Spleen (tissue), 13 donors: ENCODE results near the gene TMEM138. TPM values are rescaled to one million over a fixed set of nuclear protein-coding genes. Genes with fewer than 3 reads are reported as not detected.

Experiments used
- DNase-seq: peaks from one replicate; pipeline ENCODE4 v3.0.0-alpha.2; 2020
- H3K27ac ChIP-seq, 8 donors: fragments of 200-600 bp; sonication (generic) in 7 of 8; 1 replicate in 4 of 8; 2 replicates in 4 of 8; pipeline versions ENCODE4 v1.5.0 to v1.8.0; 2016 to 2021; ENCODE audit warnings: inconsistent platforms in 4 of 8, mild to moderate bottlenecking in 4 of 8, moderate library complexity in 1 of 8
- H3K27me3 ChIP-seq, 7 donors: fragments of 200-600 bp; sonication (generic) in 6 of 7; replicated peaks in 1 of 7; 1 replicate in 4 of 7; 2 replicates in 3 of 7; pipeline versions ENCODE4 v1.5.0 to v1.8.0; 2016 to 2021; ENCODE audit warnings: inconsistent platforms in 3 of 7, mild to moderate bottlenecking in 1 of 7
- H3K36me3 ChIP-seq, 6 donors: fragments of 200-600 bp; sonication (generic) in 5 of 6; 1 replicate in 4 of 6; 2 replicates in 2 of 6; pipeline versions ENCODE4 v1.5.0 to v1.8.0; 2016 to 2021; ENCODE audit warnings: inconsistent platforms in 2 of 6
- H3K4me1 ChIP-seq, 6 donors: fragments of 200-600 bp; sonication (generic) in 5 of 6; 1 replicate in 3 of 6; 2 replicates in 3 of 6; pipeline versions ENCODE4 v1.5.0 to v1.8.0; 2016 to 2021; ENCODE audit warnings: inconsistent platforms in 3 of 6
- H3K4me3 ChIP-seq, 8 donors: fragments of 200-600 bp; sonication (generic) in 7 of 8; 1 replicate in 4 of 8; 2 replicates in 4 of 8; pipeline versions ENCODE4 v1.5.0 to v1.8.0; 2016 to 2021; ENCODE audit warnings: inconsistent platforms in 4 of 8, mild to moderate bottlenecking in 4 of 8, moderate library complexity in 2 of 8
- H3K9me3 ChIP-seq, 8 donors: fragments of 200-600 bp; sonication (generic) in 7 of 8; 1 replicate in 4 of 8; 2 replicates in 4 of 8; pipeline versions ENCODE4 v1.5.0 to v1.8.0; 2016 to 2021; ENCODE audit warnings: inconsistent platforms in 4 of 8
- POLR2A ChIP-seq, 3 donors: fragments of 450-650 bp; IDR thresholded peaks; one replicate each; pipeline ENCODE4 v1.5.1; 2017; ENCODE audit warnings: antibody characterized with exemption in 3 of 3, mild to moderate bottlenecking in 1 of 3
- POLR2AphosphoS5 ChIP-seq, 3 donors: sonication (generic); formaldehyde crosslinking; IDR thresholded peaks; one replicate each; pipeline ENCODE4 v1.5.1; 2017; ENCODE audit warnings: antibody characterized with exemption in 3 of 3
- WGBS, 5 donors: extraction: QIAGEN DNeasy Blood & Tissue Kit in 3 of 5; methylation state at CpG; one replicate each; pipeline versions ENCODE4 v1.1.5 to v1.1.7; 2013 to 2018; 5-methylcytosine and 5-hydroxymethylcytosine counted together
- intact Hi-C: fragments of 100-400 bp; cut with DNase I; formaldehyde crosslinking; loops from one replicate; pipeline ENCODE4 v1.15.0; 2023; ENCODE audit warnings: low total_unique reads
- long read RNA-seq, 2 donors: transcript quantifications; one replicate each; lab custom pipeline, GENCODE V29; 2026
- polyA plus RNA-seq, 3 donors: library from polyadenylated mRNA; stranded (reverse); fragments of 200-250 nt; gene quantifications; one replicate each; pipeline ENCODE4 v1.2.1, GENCODE V29; 2013
- total RNA-seq, 7 donors: library from RNA; depleted of rRNA in 3 of 7; stranded (reverse); fragments of >200 nt in 3 of 7; fragmentation: NEBNext Ultra II Directional in 4 of 7; extraction: Animal tissue kit (Norgen Biotek cat#: 25700) in 4 of 7; gene quantifications; one replicate each; pipeline versions ENCODE4 v1.1.0 to v1.2.1, GENCODE V29; 2016 to 2021
- TF ChIP-seq, protein P1 (sequence below), 11 experiments: fragments of 200-600 bp in 7 of 11; fragments of 450-650 bp in 4 of 11; sonication (generic) in 4 of 11; IDR thresholded peaks in 8 of 11; conservative IDR thresholded peaks in 3 of 11; 1 replicate in 7 of 11; 2 replicates in 4 of 11; pipeline versions ENCODE4 v1.4.0 to v1.8.0; 2016 to 2021; ENCODE audit warnings: antibody characterized with exemption in 11 of 11, inconsistent platforms in 4 of 11, mild to moderate bottlenecking in 1 of 11
- donor health status: healthy with polysubstance abuse.
- donor health status: DM: no; HTN: no; CAD: no; lungs with moderate emphysema.
- donor health status: DM: no; HTN: no; CAD: no.
- donor health status: Bipolar disorder and iron deficiency.
- donor health status: healthy.
- donor health status: DM: no; HTN: no; CAD: no.
- donor health status: DM: yes; HTN: yes; CAD: no.

TMEM138 gene
- total RNA-seq (10 to 100 TPM; 26.8 to 52.4 (median 39.0) TPM), polyA plus RNA-seq (10 to 100 TPM; 42.3 to 53.9 (median 49.2) TPM)
- long read RNA-seq, donor 1, transcript TMEM138-201 (5 exons, 1,848 nt), result major isoform, 9 of 13 reads
- long read RNA-seq, donor 1, partial matches to known transcripts, result 0 of 13 reads
- long read RNA-seq, donor 1, other reads (novel, unspliced or antisense), result 0 of 13 reads
- long read RNA-seq, donor 2, partial matches to known transcripts, result 0 of 6 reads
- long read RNA-seq, donor 2, other reads (novel, unspliced or antisense), result 0 of 6 reads

DNA sequence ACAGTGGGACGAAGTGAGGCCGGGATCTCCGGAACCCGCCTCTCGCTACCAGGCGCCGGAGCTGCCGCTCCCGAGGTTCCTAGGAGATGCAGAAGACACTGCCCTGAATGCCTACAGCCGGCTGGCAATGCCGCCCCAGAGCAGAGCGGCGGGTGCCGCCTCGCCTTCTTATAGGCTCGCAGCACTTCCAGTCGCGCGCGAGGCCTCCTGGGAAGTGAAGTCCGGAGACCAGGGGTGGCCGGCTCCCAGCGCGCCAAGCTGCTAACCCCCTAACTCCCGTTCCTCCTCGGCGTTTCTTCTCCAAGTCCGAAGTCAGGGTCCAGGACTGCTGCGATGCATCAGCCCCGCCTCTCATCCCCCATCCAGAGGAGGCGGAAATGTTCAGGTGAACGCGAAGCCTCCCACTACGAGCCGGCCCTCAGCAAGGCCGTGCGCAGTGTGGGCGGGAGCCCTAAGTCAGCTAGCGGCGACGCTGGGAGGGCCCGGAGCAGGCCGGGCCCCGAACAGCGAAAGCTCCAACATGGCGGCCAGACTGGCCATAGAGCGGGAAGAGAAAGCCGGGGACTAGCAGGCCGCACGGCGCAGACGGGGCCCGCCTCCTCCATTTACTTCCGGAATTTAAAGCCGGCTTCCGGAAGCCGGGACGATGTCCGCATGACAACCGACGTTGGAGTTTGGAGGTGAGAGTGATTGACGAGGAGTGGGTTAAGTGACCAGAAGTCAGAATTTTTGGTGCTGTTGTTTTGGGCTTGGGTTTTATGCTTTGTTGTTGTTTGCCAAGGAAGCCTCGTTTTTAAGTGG, at the start of gene TMEM138, which contains the start of gene CYB561A3:
Gene TMEM138, plus strand, starts transcription at position 634 of the 801 bp plus-strand sequence. CDS start 2,017 bp downstream, outside the sequence.
Gene CYB561A3, minus strand, starts transcription at position 142 of the 801 bp plus-strand sequence. CDS start 5,169 bp downstream, outside the sequence.
- H3K27ac ChIP-seq, result peak within 1 kb of the TSS; percentile 98 to 100 (median 99)
- H3K9me3 ChIP-seq, result no peaks in the 10 kb centered on the region
- peaks cover 41 to 69% (median 60%) of the 10 kb centered on the region in 6 donors for H3K4me1 ChIP-seq
- H3K36me3 ChIP-seq, result peaks cover 0 to 35% (median 33%) of the 10 kb centered on the region in 6 donors
- H3K27me3 ChIP-seq, result no peaks in the 10 kb centered on the region
- WGBS, 5 donors, result 0 to 1% (median 1%) methylated on average over 29 to 63 of the region's 63 CpGs
- TF ChIP-seq POLR2A (IDR thresholded peaks at IDR 0.05) (peak; percentile 89 to 94 (median 92)), POLR2AphosphoS5 (IDR thresholded peaks at IDR 0.05) (peak; percentile 99)
- TF ChIP-seq, protein P1, sequence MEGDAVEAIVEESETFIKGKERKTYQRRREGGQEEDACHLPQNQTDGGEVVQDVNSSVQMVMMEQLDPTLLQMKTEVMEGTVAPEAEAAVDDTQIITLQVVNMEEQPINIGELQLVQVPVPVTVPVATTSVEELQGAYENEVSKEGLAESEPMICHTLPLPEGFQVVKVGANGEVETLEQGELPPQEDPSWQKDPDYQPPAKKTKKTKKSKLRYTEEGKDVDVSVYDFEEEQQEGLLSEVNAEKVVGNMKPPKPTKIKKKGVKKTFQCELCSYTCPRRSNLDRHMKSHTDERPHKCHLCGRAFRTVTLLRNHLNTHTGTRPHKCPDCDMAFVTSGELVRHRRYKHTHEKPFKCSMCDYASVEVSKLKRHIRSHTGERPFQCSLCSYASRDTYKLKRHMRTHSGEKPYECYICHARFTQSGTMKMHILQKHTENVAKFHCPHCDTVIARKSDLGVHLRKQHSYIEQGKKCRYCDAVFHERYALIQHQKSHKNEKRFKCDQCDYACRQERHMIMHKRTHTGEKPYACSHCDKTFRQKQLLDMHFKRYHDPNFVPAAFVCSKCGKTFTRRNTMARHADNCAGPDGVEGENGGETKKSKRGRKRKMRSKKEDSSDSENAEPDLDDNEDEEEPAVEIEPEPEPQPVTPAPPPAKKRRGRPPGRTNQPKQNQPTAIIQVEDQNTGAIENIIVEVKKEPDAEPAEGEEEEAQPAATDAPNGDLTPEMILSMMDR (IDR thresholded peaks at IDR 0.05 in 8 of 11, conservative IDR thresholded peaks at IDR 0.05 in 3 of 11), result peak in 1 of 11 experiments; percentile 19
- peak; percentile 99 for DNase-seq
- peak within 1 kb of the TSS; percentile 59 to 93 (median 79) for H3K4me3 ChIP-seq
- intact Hi-C loops, result no loop called here

DNA sequence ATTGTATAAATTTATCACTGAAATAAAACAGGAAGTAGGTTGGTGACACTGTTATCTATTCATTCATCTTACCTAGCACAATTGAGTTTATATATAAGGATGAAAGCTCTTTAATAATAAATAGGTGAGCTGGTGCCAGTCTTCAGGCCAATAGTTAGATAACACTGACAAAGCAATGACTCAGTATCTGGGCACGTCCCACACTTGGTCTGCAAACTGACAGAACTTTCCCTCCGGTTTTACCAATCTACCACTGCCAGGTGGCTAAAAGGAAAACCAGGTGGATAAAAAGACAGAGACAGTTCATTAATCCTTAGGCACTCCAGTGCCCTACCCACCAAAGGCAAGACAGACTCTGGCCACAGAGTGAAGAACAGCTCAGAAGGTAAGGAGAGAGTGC, 46.9 kb upstream of the TMEM138 start:
- DNase-seq, result no peak

DNA sequence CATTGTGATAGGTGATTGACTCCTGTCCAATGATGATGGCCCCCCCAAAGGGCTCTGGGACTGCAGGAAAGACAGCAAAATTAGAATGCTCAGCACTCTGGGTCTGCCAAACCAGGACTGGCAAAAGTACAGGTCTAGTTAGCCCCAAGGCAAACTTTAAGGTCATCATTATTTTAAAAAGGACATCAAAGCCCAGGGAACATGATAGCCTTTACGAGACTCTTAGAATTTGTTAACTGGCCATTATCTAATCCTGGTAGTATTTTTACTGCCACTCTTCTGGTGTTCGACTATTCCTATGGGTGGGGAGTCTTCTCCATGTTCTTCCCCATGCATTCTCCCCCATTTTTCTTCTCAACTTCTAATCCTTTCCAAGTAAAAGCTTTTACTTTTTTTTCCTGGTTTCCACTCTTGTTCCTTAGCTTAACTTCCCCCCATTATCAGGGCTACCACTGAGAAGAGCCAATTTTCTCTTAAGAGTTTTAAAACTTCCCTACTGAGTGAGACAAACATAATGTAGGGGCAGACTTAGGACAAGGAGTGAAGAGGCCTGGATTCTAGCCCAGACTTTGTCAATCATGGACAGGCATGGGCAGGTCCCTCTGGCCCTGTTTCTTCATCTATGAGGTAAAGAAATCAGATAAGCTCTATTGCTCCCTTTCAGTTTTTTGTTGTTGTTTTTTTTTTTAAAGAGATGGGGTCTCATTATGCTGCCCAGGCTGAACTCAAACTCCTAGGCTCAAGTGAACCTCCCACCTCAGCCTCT, 36.3 kb upstream of the TMEM138 start:
- Histone ChIP-seq H3K4me1 (peaks cover 5 to 43% (median 17%) of the 10 kb centered on the region in 6 donors), H3K27me3 (no peaks in the 10 kb centered on the region), H3K4me3 (no peak overlapping the region), H3K27ac (no peak overlapping the region), H3K9me3 (no peaks in the 10 kb centered on the region), H3K36me3 (peaks cover 16 to 100% (median 84%) of the 10 kb centered on the region in 6 donors)
- 91 to 99% (median 95%) methylated on average over 2 of the region's 2 CpGs for WGBS, 5 donors
- no peak for DNase-seq
- intact Hi-C loops, result no loop called here
- no peak for TF ChIP-seq POLR2AphosphoS5 (IDR thresholded peaks at IDR 0.05)
- TF ChIP-seq, protein P1 (IDR thresholded peaks at IDR 0.05 in 8 of 11, conservative IDR thresholded peaks at IDR 0.05 in 3 of 11), result no peak
- TF ChIP-seq POLR2A (IDR thresholded peaks at IDR 0.05), result no peak

More for the DNA sequence above, 46.9 kb upstream of the TMEM138 start:
- 92 to 97% (median 94%) methylated on average over 2 of the region's 2 CpGs for WGBS, 5 donors
- no peak overlapping the region for H3K27ac ChIP-seq
- no peak overlapping the region for H3K4me3 ChIP-seq
- H3K27me3 ChIP-seq, result no peaks in the 10 kb centered on the region
- intact Hi-C loops, result no loop called here
- H3K4me1 ChIP-seq, result no peaks in the 10 kb centered on the region
- no peaks in the 10 kb centered on the region for H3K9me3 ChIP-seq
- peaks cover 8 to 100% (median 97%) of the 10 kb centered on the region in 6 donors for H3K36me3 ChIP-seq
- no peak for TF ChIP-seq POLR2AphosphoS5 (IDR thresholded peaks at IDR 0.05)
- TF ChIP-seq, protein P1 (IDR thresholded peaks at IDR 0.05 in 8 of 11, conservative IDR thresholded peaks at IDR 0.05 in 3 of 11), result no peak
- no peak for TF ChIP-seq POLR2A (IDR thresholded peaks at IDR 0.05)
